ENCODE measurements around the gene SLC25A19. TPM values are rescaled to one million over a fixed set of nuclear protein-coding genes. Genes with fewer than 3 reads are reported as not detected.
A peak's percentile ranks its signal among the peaks of the same experiment; 100 is the strongest.

The SLC25A19 gene
- total and polyA plus RNA-seq, 2 experiments from 2014 or later = 12.2 to 13.2 TPM

GRCh38 chr17:75270966-75271232, 18.3 kb downstream of the SLC25A19 start, which contains the start of gene MIF4GD:
Gene MIF4GD, minus strand, starts transcription at chr17:75271231. Its CDS starts 1,036 bp downstream, at chr17:75270195.
- peaks cover 5% of the 10 kb centered on the region for H3K36me3 ChIP-seq
- no peaks in the 10 kb centered on the region for H3K27me3 ChIP-seq
- no peaks in the 10 kb centered on the region for H3K9me3 ChIP-seq (ENCODE audit: low read depth)
- no peak for DNase-seq (ENCODE audit: low read depth in 1 of 2, low spot score in 1 of 2)
- no peaks in the 10 kb centered on the region for H3K4me1 ChIP-seq (ENCODE audit: low read depth)
- H3K4me3 ChIP-seq = peak within 1 kb of the TSS; percentile 94
- peak within 1 kb of the TSS; percentile 75 for H3K27ac ChIP-seq
- no peak for TF ChIP-seq CTCF (IDR thresholded peaks at IDR 0.05; ENCODE audit: low read depth, low read length)

GRCh38 chr17:75270218-75270965, 18.8 kb downstream of the SLC25A19 start:
- H3K36me3 ChIP-seq = peaks cover 9% of the 10 kb centered on the region
- no peaks in the 10 kb centered on the region for H3K27me3 ChIP-seq
- H3K27ac ChIP-seq = peak overlapping the region; percentile 75
- no peaks in the 10 kb centered on the region for H3K9me3 ChIP-seq (ENCODE audit: low read depth)
- H3K4me1 ChIP-seq (ENCODE audit: low read depth) = no peaks in the 10 kb centered on the region
- peak; percentile 47 for TF ChIP-seq CTCF (IDR thresholded peaks at IDR 0.05; ENCODE audit: low read depth, low read length)
- peak; percentile 79 to 80 for DNase-seq (ENCODE audit: low read depth in 1 of 2, low spot score in 1 of 2)
- peak overlapping the region; percentile 94 for H3K4me3 ChIP-seq

- TF ChIP-seq CTCF (IDR thresholded peaks at IDR 0.05; ENCODE audit: low read depth, low read length) = no peak
- Histone ChIP-seq H3K27me3 (no peaks in the 10 kb centered on the region), H3K27ac (peak overlapping the region; percentile 75), H3K4me3 (peak overlapping the region; percentile 94), H3K4me1 (ENCODE audit: low read depth) (no peaks in the 10 kb centered on the region), H3K9me3 (ENCODE audit: low read depth) (no peaks in the 10 kb centered on the region), H3K36me3 (peaks cover 9% of the 10 kb centered on the region)
- DNase-seq (ENCODE audit: low read depth in 1 of 2, low spot score in 1 of 2) = peak in 1 of 2 donors; percentile 23
Measured at GRCh38 chr17:75269844-75270217, 19.4 kb downstream of the SLC25A19 start.

GRCh38 chr17:75267411-75268232, 21.6 kb downstream of the SLC25A19 start:
- H3K27me3 ChIP-seq = no peaks in the 10 kb centered on the region
- peak overlapping the region; percentile 53 for H3K27ac ChIP-seq
- H3K4me3 ChIP-seq = no peak overlapping the region
- no peaks in the 10 kb centered on the region for H3K9me3 ChIP-seq (ENCODE audit: low read depth)
- peaks cover 4% of the 10 kb centered on the region for H3K4me1 ChIP-seq (ENCODE audit: low read depth)
- DNase-seq (ENCODE audit: low read depth in 1 of 2, low spot score in 1 of 2) = peak in 1 of 2 donors; percentile 17
- no peak for TF ChIP-seq CTCF (IDR thresholded peaks at IDR 0.05; ENCODE audit: low read depth, low read length)
- H3K36me3 ChIP-seq = peaks cover 9% of the 10 kb centered on the region

- peaks cover 6% of the 10 kb centered on the region for H3K4me1 ChIP-seq (ENCODE audit: low read depth)
- peak overlapping the region; percentile 53 for H3K27ac ChIP-seq
- TF ChIP-seq CTCF (IDR thresholded peaks at IDR 0.05; ENCODE audit: low read depth, low read length) = no peak
- no peak for DNase-seq (ENCODE audit: low read depth in 1 of 2, low spot score in 1 of 2)
- no peaks in the 10 kb centered on the region for H3K9me3 ChIP-seq (ENCODE audit: low read depth)
- no peak overlapping the region for H3K4me3 ChIP-seq
- H3K36me3 ChIP-seq = peaks cover 9% of the 10 kb centered on the region
- H3K27me3 ChIP-seq = no peaks in the 10 kb centered on the region
Measured at GRCh38 chr17:75267153-75267410, 22.2 kb downstream of the SLC25A19 start.

Measured in cardiac muscle cell (in vitro differentiated cells and primary cell).